H1 (cell line): Measurements from ENCODE around the gene CCDC12. TPM values are rescaled to one million over a fixed set of nuclear protein-coding genes. Genes with fewer than 3 reads are reported as not detected.

Experiments used
- CTCF ChIA-PET: fragments of 300-600 bp; sonication (Branson Sonifier 250); formaldehyde crosslinking; loops from one replicate; lab custom pipeline; 2021; ENCODE audit not compliant: partially characterized antibody; lab: Charles Lee
- POLR2A ChIA-PET: fragments of 300-600 bp; sonication (Branson Sonifier 250); formaldehyde crosslinking; loops from one replicate; lab custom pipeline; 2021; ENCODE audit warnings: inconsistent platforms; ENCODE audit not compliant: partially characterized antibody; lab: Charles Lee
- DNase-seq, 2 experiments: peaks; one replicate each; pipeline versions ENCODE4 v3.0.0 to v3.0.0-alpha.2; 2010 to 2022; ENCODE audit warnings: low spot score in 2 of 2, low read depth in 1 of 2, mixed read lengths in 1 of 2
- FAIRE-seq: peaks from 2 replicates; lab custom pipeline; 2011; peaks lifted over from hg19 to GRCh38; lab: Jason Lieb, UNC
- H2AFZ ChIP-seq: 2 replicates; pipeline ENCODE4 v1.8.1; 2012; ENCODE audit warnings: low read length, inconsistent platforms
- H2AK5ac ChIP-seq: 2 replicates; pipeline ENCODE4 v1.6.1; 2013; ENCODE audit warnings: low read depth, low read length
- H2BK120ac ChIP-seq: replicated peaks from 2 replicates; pipeline ENCODE3; 2013; ENCODE audit warnings: low read depth, low read length, inconsistent platforms
- H2BK12ac ChIP-seq: 2 replicates; pipeline ENCODE4 v1.6.1; 2013; ENCODE audit warnings: low read depth, low read length
- H2BK15ac ChIP-seq: 2 replicates; pipeline ENCODE4 v1.6.1; 2013; ENCODE audit warnings: low read length
- H2BK20ac ChIP-seq: 2 replicates; pipeline ENCODE4 v1.6.1; 2013; ENCODE audit warnings: low read length
- H2BK5ac ChIP-seq: 2 replicates; pipeline ENCODE4 v1.6.1; 2013; ENCODE audit warnings: low read depth, low read length
- H3K14ac ChIP-seq: 2 replicates; pipeline ENCODE4 v1.6.1; 2013; ENCODE audit warnings: inconsistent platforms; ENCODE audit not compliant: insufficient read length
- H3K18ac ChIP-seq: 2 replicates; pipeline ENCODE4 v1.6.1; 2013; ENCODE audit warnings: low read length; ENCODE audit errors: extremely low read depth
- H3K23ac ChIP-seq: 2 replicates; pipeline ENCODE4 v1.6.1; 2013; ENCODE audit warnings: inconsistent platforms; ENCODE audit not compliant: insufficient read length
- H3K23me2 ChIP-seq: 2 replicates; pipeline ENCODE4 v1.6.1; 2013; ENCODE audit warnings: low read depth, low read length
- H3K27ac ChIP-seq: 2 replicates; pipeline ENCODE4 v1.6.1; 2011; ENCODE audit warnings: low read depth, low read length, inconsistent platforms
- H3K27me3 ChIP-seq, 4 experiments: replicated peaks in 1 of 4; 1 replicate in 1 of 4; 2 replicates in 3 of 4; pipeline versions ENCODE4 v1.6.1 to v1.8.1; 2011 to 2013; ENCODE audit warnings: low read length in 3 of 4, mild to moderate bottlenecking in 3 of 4, inconsistent platforms in 2 of 4, mixed read lengths in 2 of 4, moderate library complexity in 1 of 4; ENCODE audit not compliant: control insufficient read depth in 3 of 4, insufficient read depth in 3 of 4; ENCODE audit errors: extremely low read depth in 1 of 4
- H3K36me3 ChIP-seq, 4 experiments: 2 replicates each; pipeline versions ENCODE4 v1.6.1 to v1.8.1; 2011 to 2013; ENCODE audit warnings: mild to moderate bottlenecking in 4 of 4, low read length in 3 of 4, moderate library complexity in 2 of 4, control low read depth in 1 of 4, inconsistent platforms in 1 of 4; ENCODE audit not compliant: insufficient read depth in 4 of 4, control insufficient read depth in 2 of 4
- H3K4ac ChIP-seq: replicated peaks from 2 replicates; pipeline ENCODE3; 2013; ENCODE audit warnings: low read length, low read depth, mixed read lengths, inconsistent platforms; ENCODE audit not compliant: insufficient read length
- H3K4me1 ChIP-seq, 4 experiments: replicated peaks in 1 of 4; 1 replicate in 1 of 4; 2 replicates in 3 of 4; pipeline versions ENCODE4 v1.6.1 to v1.8.1; 2011 to 2013; ENCODE audit warnings: low read length in 3 of 4, inconsistent platforms in 2 of 4, mixed read lengths in 1 of 4; ENCODE audit not compliant: insufficient read depth in 4 of 4, control insufficient read depth in 3 of 4
- H3K4me2 ChIP-seq, 2 experiments: 2 replicates each; pipeline versions ENCODE4 v1.6.1 to v1.8.1; 2011 to 2013; ENCODE audit warnings: low read depth in 2 of 2, low read length in 2 of 2, control low read depth in 1 of 2, inconsistent platforms in 1 of 2, mild to moderate bottlenecking in 1 of 2; ENCODE audit not compliant: insufficient read depth in 1 of 2
- H3K4me3 ChIP-seq, 4 experiments: fragments of 200-600, 300-600 bp in 1 of 4; sonication (generic), shearing (Covaris generic), sonication (Bioruptor Twin) in 1 of 4; 2 replicates each; pipeline versions ENCODE4 v1.5.1 to v1.8.1; 2011 to 2016; ENCODE audit warnings: low read length in 4 of 4, low read depth in 3 of 4, control low read depth in 2 of 4, inconsistent platforms in 2 of 4, mild to moderate bottlenecking in 2 of 4, mixed read lengths in 1 of 4, moderate library complexity in 1 of 4; ENCODE audit not compliant: insufficient read depth in 2 of 4; ENCODE audit errors: extremely low read depth in 1 of 4
- H3K56ac ChIP-seq: replicated peaks from 2 replicates; pipeline ENCODE3; 2013; ENCODE audit warnings: low read depth, mild to moderate bottlenecking, mixed read lengths, low read length, inconsistent platforms; ENCODE audit not compliant: insufficient read length
- H3K79me1 ChIP-seq: 2 replicates; pipeline ENCODE4 v1.6.1; 2013; ENCODE audit warnings: low read depth, low read length, control low read depth
- H3K79me2 ChIP-seq, 2 experiments: 2 replicates each; pipeline versions ENCODE4 v1.6.1 to v1.8.1; 2012 to 2013; ENCODE audit warnings: low read length in 2 of 2, mild to moderate bottlenecking in 2 of 2, inconsistent platforms in 1 of 2; ENCODE audit not compliant: insufficient read depth in 2 of 2, control insufficient read depth in 1 of 2
- H3K9ac ChIP-seq, 4 experiments: replicated peaks in 1 of 4; 1 replicate in 1 of 4; 2 replicates in 3 of 4; pipeline versions ENCODE4 v1.6.1 to v1.8.1; 2011 to 2013; ENCODE audit warnings: low read depth in 3 of 4, low read length in 3 of 4, control low read depth in 2 of 4, mild to moderate bottlenecking in 2 of 4, moderate library complexity in 2 of 4, inconsistent platforms in 1 of 4; ENCODE audit errors: extremely low read depth in 1 of 4
- H3K9me3 ChIP-seq, 2 experiments: 2 replicates each; pipeline versions ENCODE4 v1.6.1 to v1.8.1; 2012 to 2013; ENCODE audit warnings: mild to moderate bottlenecking in 2 of 2, moderate library complexity in 2 of 2, control low read depth in 1 of 2, inconsistent platforms in 1 of 2, low read depth in 1 of 2, low read length in 1 of 2, mixed read lengths in 1 of 2; ENCODE audit not compliant: insufficient read depth in 2 of 2
- H4K20me1 ChIP-seq, 2 experiments: replicated peaks in 1 of 2; 2 replicates each; pipeline versions ENCODE3 to v1.8.1; 2011 to 2013; ENCODE audit warnings: inconsistent platforms in 2 of 2, low read length in 2 of 2, mild to moderate bottlenecking in 1 of 2; ENCODE audit not compliant: insufficient read depth in 2 of 2, control insufficient read depth in 1 of 2
- H4K5ac ChIP-seq: 2 replicates; pipeline ENCODE4 v1.6.1; 2013; ENCODE audit warnings: low read length, low read depth, mixed read lengths, inconsistent platforms; ENCODE audit not compliant: insufficient read length
- H4K8ac ChIP-seq: 2 replicates; pipeline ENCODE4 v1.8.0; 2013; ENCODE audit warnings: mild to moderate bottlenecking, moderate library complexity, low read length, inconsistent platforms; ENCODE audit not compliant: insufficient read depth; ENCODE audit errors: extremely low read depth
- H4K91ac ChIP-seq: replicated peaks from 2 replicates; pipeline ENCODE3; 2013; ENCODE audit warnings: low read length, mixed read lengths, inconsistent platforms; ENCODE audit not compliant: insufficient read length
- ASH2L ChIP-seq: fragments of 200-600, 300-600 bp; sonication (generic); IDR thresholded peaks from one replicate; pipeline ENCODE4 v1.7.1; 2017; ENCODE audit warnings: low read length
- ATF2 ChIP-seq: IDR thresholded peaks from 2 replicates; pipeline ENCODE4 v1.6.1; 2012; ENCODE audit warnings: low read length, inconsistent platforms
- BACH1 ChIP-seq: IDR thresholded peaks from 2 replicates; pipeline ENCODE4 v1.6.1; 2012; ENCODE audit warnings: low read length, improper control_type of control experiment
- HDAC6 ChIP-seq: IDR thresholded peaks from one replicate; pipeline ENCODE4 v1.7.1; 2012; ENCODE audit warnings: low read depth, mild to moderate bottlenecking, inconsistent platforms, low read length, moderate library complexity
- JUND ChIP-seq: IDR thresholded peaks from 2 replicates; pipeline ENCODE4 v1.6.1; 2011; ENCODE audit warnings: mild to moderate bottlenecking, improper control_type of control experiment, low read length
- KDM4A ChIP-seq: IDR thresholded peaks from one replicate; pipeline ENCODE4 v1.7.1; 2012; ENCODE audit warnings: low read depth, mild to moderate bottlenecking, moderate library complexity, low read length, inconsistent platforms; ENCODE audit not compliant: severe bottlenecking
- RAD21 ChIP-seq, 2 experiments: IDR thresholded peaks in 1 of 2; conservative IDR thresholded peaks in 1 of 2; 2 replicates each; pipeline ENCODE4 v1.6.1; 2011; ENCODE audit warnings: low read depth in 2 of 2, low read length in 2 of 2, improper control_type of control experiment in 1 of 2, inconsistent platforms in 1 of 2, mild to moderate bottlenecking in 1 of 2, moderate library complexity in 1 of 2
- RFX5 ChIP-seq: IDR thresholded peaks from 2 replicates; pipeline ENCODE4 v1.6.1; 2011; ENCODE audit warnings: low read depth, low read length, improper control_type of control experiment, borderline replicate concordance
- RXRA ChIP-seq: IDR thresholded peaks from 2 replicates; pipeline ENCODE4 v1.6.1; 2011; ENCODE audit warnings: low read depth, mild to moderate bottlenecking, low read length, moderate library complexity; ENCODE audit not compliant: insufficient read depth
- TEAD4 ChIP-seq: IDR thresholded peaks from 2 replicates; pipeline ENCODE4 v1.6.1; 2012; ENCODE audit warnings: low read depth, low read length, inconsistent platforms, mixed read lengths
- whole genome bisulfite sequencing, 2 experiments: shearing (Covaris generic) in 1 of 2; methylation state at CpG; one replicate each; pipeline versions ENCODE4 v1.1.6 to v1.1.7; 2013 to 2015; ENCODE audit warnings: low lambda C conversion rate in 2 of 2, mixed read lengths in 2 of 2, inconsistent platforms in 1 of 2, low coverage in 1 of 2, missing lambda C conversion rate in 1 of 2; ENCODE audit not compliant: insufficient replicate concordance in 2 of 2, insufficient coverage in 1 of 2, insufficient read length in 1 of 2; ENCODE audit errors: extremely low coverage in 1 of 2, missing lambda C conversion rate in 1 of 2; 5-methylcytosine and 5-hydroxymethylcytosine counted together
- polyA plus RNA-seq, 7 experiments: library from polyadenylated mRNA; depleted of rRNA in 3 of 7; stranded (reverse) in 5 of 7; unstranded in 2 of 7; fragments of >200 nt in 5 of 7; fragments of 200-250 nt in 2 of 7; gene quantifications; 1 replicate in 5 of 7; 2 replicates in 1 of 7; 4 replicates in 1 of 7; pipeline versions ENCODE4 v1.2.1 to v1.2.3, GENCODE V29; 2011 to 2013; ENCODE audit warnings: missing spikeins in 2 of 7, mixed read lengths in 2 of 7
- total RNA-seq: library from RNA; stranded (reverse); fragmentation: NEBNext Ultra II Directional; extraction: Animal tissue kit (Norgen Biotek cat#: 25700); gene quantifications from 2 replicates; pipeline ENCODE4 v1.2.1, GENCODE V29; 2021

The CCDC12 gene
- total and polyA plus RNA-seq, 2 of the 8 experiments (the other 6 are each of a cell fraction or from before 2014, with no cell fraction given), result 29.5 to 41.3 TPM

GRCh38 chr3:46909535-46910161 lies 66.9 kb downstream of the CCDC12 start:
- 34% methylated on average over 18 of the region's 18 CpGs; no CpG with 5 or more reads in 1 of the 2 experiments for WGBS, 2 experiments
- no peak overlapping the region for H3K9ac ChIP-seq
- no peaks in the 10 kb centered on the region for H3K9me3 ChIP-seq
- H3K56ac ChIP-seq, result no peak overlapping the region
- POLR2A ChIA-PET, result interaction anchor here (0.7 to 1.5 kb wide), 4 partner anchors 9 to 60 kb away, joined by 3 read pairs; no protein-coding TSS in a partner anchor
- no peak overlapping the region for H3K23ac ChIP-seq
- no peak overlapping the region for H2AK5ac ChIP-seq
- H3K14ac ChIP-seq, result no peak overlapping the region
- H2BK120ac ChIP-seq, result no peak overlapping the region
- H4K91ac ChIP-seq, result no peak overlapping the region
- H4K5ac ChIP-seq, result no peak overlapping the region
- H3K36me3 ChIP-seq, result no peaks in the 10 kb centered on the region
- peaks cover 0 to 5% of the 10 kb centered on the region in 2 experiments for H4K20me1 ChIP-seq
- peak overlapping the region in 1 of 2 experiments; percentile 54; a peak in 2 of 4 replicates for H3K4me2 ChIP-seq
- no peaks in the 10 kb centered on the region; the same call in 1 of the 2 replicates for H3K79me1 ChIP-seq
- no peak overlapping the region for H3K27ac ChIP-seq
- no peak overlapping the region for H2BK5ac ChIP-seq
- H3K27me3 ChIP-seq, result no peaks in the 10 kb centered on the region; a peak in 2 of 7 replicates
- FAIRE-seq, result peak; percentile 84
- H3K4me1 ChIP-seq, result peaks cover 0 to 3% (median 1%) of the 10 kb centered on the region in 4 experiments; a peak in 2 of 7 replicates
- H2BK20ac ChIP-seq, result no peak overlapping the region
- H3K4me3 ChIP-seq, result no peak overlapping the region
- peak; percentile 65 to 95 for DNase-seq
- CTCF ChIA-PET, result interaction anchor here (0.5 to 2.4 kb wide), 51 partner anchors 9 to 592 kb away, joined by 3 to 28 read pairs (median 4); partner anchors contain the start of gene PTH1R
- H2BK15ac ChIP-seq, result peak overlapping the region; percentile 92; the same call in 1 of the 2 replicates
- no peak overlapping the region for H3K18ac ChIP-seq
- peak overlapping the region; percentile 81; the same call in 1 of the 2 replicates for H2AFZ ChIP-seq
- no peak overlapping the region for H4K8ac ChIP-seq
- H3K79me2 ChIP-seq, result no peaks in the 10 kb centered on the region
- H3K23me2 ChIP-seq, result no peaks in the 10 kb centered on the region; the same call in 1 of the 2 replicates
- H3K4ac ChIP-seq, result no peak overlapping the region
- peak overlapping the region; percentile 1; the same call in 1 of the 2 replicates for H2BK12ac ChIP-seq
- TF ChIP-seq ATF2, result no peak
- no peak for TF ChIP-seq HDAC6
- no peak for TF ChIP-seq BACH1
- 0 out of 2 replicates have a peak, but pooled peaks have one; percentile 15 for TF ChIP-seq JUND
- no peak for TF ChIP-seq RFX5
- no peak for TF ChIP-seq RXRA
- TF ChIP-seq ASH2L, result no peak
- no peak for TF ChIP-seq KDM4A
- no peak for TF ChIP-seq TEAD4
- TF ChIP-seq RAD21 (IDR thresholded peaks at IDR 0.05 in 1 of 2, conservative IDR thresholded peaks at IDR 0.05 in 1 of 2; ENCODE audit: low read depth in 2 of 2, low read length in 2 of 2), result peak; percentile 97 to 98
